Endothelial cell of umbilical vein (primary cell): ENCODE results near the gene SLC4A2. TPM values are rescaled to one million over a fixed set of nuclear protein-coding genes. Genes with fewer than 3 reads are reported as not detected.

Source experiments
- BruUV-seq: library from RNA; stranded (reverse); fragments of 400-500 nt; replicated peaks from 2 replicates; lab custom pipeline; 2021; lab: Mats Ljungman, UMichigan
- CTCF ChIA-PET: fragments of 300-600, 350-600 bp; sonication (Branson Sonifier 250); formaldehyde crosslinking; loops from one replicate; lab custom pipeline; 2021; ENCODE audit warnings: antibody characterized with exemption, inconsistent platforms; lab: Charles Lee
- POLR2A ChIA-PET: fragments of 300-600, 350-600 bp; sonication (Branson Sonifier 250); formaldehyde crosslinking; loops from one replicate; lab custom pipeline; 2021; ENCODE audit warnings: antibody characterized with exemption, inconsistent platforms; lab: Charles Lee
- DNase-seq: peaks from one replicate; pipeline ENCODE4 v3.0.0-alpha.2; 2011; ENCODE audit warnings: low read depth, low spot score
- FAIRE-seq: peaks from 2 replicates; lab custom pipeline; 2011; peaks lifted over from hg19 to GRCh38; lab: Jason Lieb, UNC
- H2AFZ ChIP-seq: 2 replicates; pipeline ENCODE4 v1.6.0; 2012; ENCODE audit warnings: low read depth, low read length, control low read depth, inconsistent platforms
- H3K27ac ChIP-seq: 2 replicates; pipeline ENCODE4 v1.5.1; 2011; ENCODE audit warnings: low read depth, mild to moderate bottlenecking, control low read depth, low read length, moderate library complexity; ENCODE audit not compliant: insufficient read depth
- H3K27me3 ChIP-seq, 2 experiments: 2 replicates each; pipeline versions ENCODE4 v1.6.0 to v1.6.1; 2011; ENCODE audit warnings: low read length in 2 of 2, mixed read lengths in 1 of 2; ENCODE audit not compliant: control insufficient read depth in 2 of 2, insufficient read depth in 2 of 2
- H3K36me3 ChIP-seq, 2 experiments: 2 replicates in 1 of 2; 3 replicates in 1 of 2; pipeline ENCODE4 v1.5.1; 2011; ENCODE audit warnings: low read length in 2 of 2, mild to moderate bottlenecking in 1 of 2, moderate library complexity in 1 of 2; ENCODE audit not compliant: control insufficient read depth in 2 of 2, insufficient read depth in 2 of 2; ENCODE audit errors: extremely low read depth in 1 of 2
- H3K4me1 ChIP-seq: 3 replicates; pipeline ENCODE4 v1.5.1; 2011; ENCODE audit warnings: mild to moderate bottlenecking, low read length; ENCODE audit not compliant: control insufficient read depth, insufficient read depth; ENCODE audit errors: extremely low read depth
- H3K4me2 ChIP-seq: 2 replicates; pipeline ENCODE4 v1.6.1; 2011; ENCODE audit warnings: low read length, control low read depth, mixed read lengths; ENCODE audit not compliant: insufficient read depth
- H3K4me3 ChIP-seq, 3 experiments: fragments of 200-600 bp in 1 of 3; sonication (generic), shearing (Covaris generic) in 1 of 3; replicated peaks in 1 of 3; 2 replicates each; pipeline ENCODE4 v1.5.1; 2011 to 2016; ENCODE audit warnings: control low read depth in 3 of 3, low read length in 3 of 3, mild to moderate bottlenecking in 2 of 3, inconsistent platforms in 1 of 3, low read depth in 1 of 3, moderate library complexity in 1 of 3; ENCODE audit not compliant: insufficient read depth in 1 of 3
- H3K79me2 ChIP-seq: 2 replicates; pipeline ENCODE4 v1.6.0; 2012; ENCODE audit warnings: low read length, inconsistent platforms; ENCODE audit not compliant: control insufficient read depth, insufficient read depth
- H3K9ac ChIP-seq: replicated peaks from 2 replicates; pipeline ENCODE3; 2011; ENCODE audit warnings: low read length, control low read depth; ENCODE audit not compliant: insufficient read depth; ENCODE audit errors: extremely low read depth
- H3K9me1 ChIP-seq: replicated peaks from 3 replicates; pipeline ENCODE4 v1.6.0; 2011; ENCODE audit warnings: mild to moderate bottlenecking, low read length; ENCODE audit not compliant: control insufficient read depth, insufficient read depth; ENCODE audit errors: extremely low read depth
- H3K9me3 ChIP-seq: replicated peaks from 2 replicates; pipeline ENCODE4 v1.5.1; 2012; ENCODE audit warnings: low read length, inconsistent platforms; ENCODE audit not compliant: control insufficient read depth, insufficient read depth
- H4K20me1 ChIP-seq: replicated peaks from 2 replicates; pipeline ENCODE3; 2011; ENCODE audit warnings: mild to moderate bottlenecking, low read length; ENCODE audit not compliant: control insufficient read depth, insufficient read depth; ENCODE audit errors: extremely low read depth
- EZH2 ChIP-seq: IDR thresholded peaks from 2 replicates; pipeline ENCODE4 v1.6.1; 2012; ENCODE audit warnings: borderline replicate concordance, low read depth, mild to moderate bottlenecking, moderate library complexity, low read length, inconsistent platforms; ENCODE audit not compliant: severe bottlenecking
- FOS ChIP-seq: IDR thresholded peaks from 2 replicates; pipeline ENCODE4 v1.6.1; 2011; ENCODE audit warnings: mild to moderate bottlenecking, low read length, moderate library complexity, borderline replicate concordance; ENCODE audit not compliant: insufficient read depth
- GATA2 ChIP-seq: IDR thresholded peaks from 2 replicates; pipeline ENCODE4 v1.7.0; 2011; ENCODE audit warnings: low read depth, mild to moderate bottlenecking, moderate library complexity, mixed read lengths, low read length; ENCODE audit not compliant: insufficient read length, insufficient read depth
- JUN ChIP-seq: IDR thresholded peaks from 2 replicates; pipeline ENCODE4 v1.6.1; 2011; ENCODE audit warnings: borderline replicate concordance, low read depth; ENCODE audit not compliant: insufficient read length, insufficient read depth
- MYC ChIP-seq: IDR thresholded peaks from one replicate; pipeline ENCODE4 v1.6.1; 2011; ENCODE audit warnings: mild to moderate bottlenecking, low read depth, low read length
- POLR2A ChIP-seq: IDR thresholded peaks from 2 replicates; pipeline ENCODE4 v1.6.1; 2012; ENCODE audit warnings: low read depth, mild to moderate bottlenecking, control low read depth, low read length
- POLR2AphosphoS5 ChIP-seq: IDR thresholded peaks from 2 replicates; pipeline ENCODE4 v1.6.1; 2012; ENCODE audit warnings: low read depth, mild to moderate bottlenecking, control low read depth, low read length, moderate library complexity; ENCODE audit not compliant: insufficient read depth
- dilution Hi-C: fragments of 300-500 bp; cut with MboI; formaldehyde crosslinking; loops from one replicate; pipeline ENCODE4 v1.15.0; 2019; ENCODE audit warnings: low sequenced_read_pairs; ENCODE audit not compliant: extremely low pct_ligation_motif_present
- intact Hi-C: fragments of 100-400 bp; cut with micrococcal nuclease; formaldehyde crosslinking; loops from one replicate; pipeline ENCODE4 v1.10.0; 2022
- polyA plus RNA-seq, 4 experiments: library from polyadenylated mRNA; depleted of rRNA in 3 of 4; stranded (reverse) in 3 of 4; unstranded in 1 of 4; fragments of >200 nt; gene quantifications; 2 replicates each; pipeline versions ENCODE4 v1.2.1 to v1.2.3, GENCODE V29; 2011 to 2012; ENCODE audit warnings: missing spikeins in 1 of 4
- total RNA-seq: library from RNA; stranded (reverse); gene quantifications from 2 replicates; pipeline ENCODE4 v1.2.3, GENCODE V29; 2021
- TF ChIP-seq, protein P1 (sequence below), 2 donors: IDR thresholded peaks; 1 replicate in 1 of 2; 2 replicates in 1 of 2; pipeline ENCODE4 v1.5.1; 2011; ENCODE audit warnings: low read length in 2 of 2, mild to moderate bottlenecking in 2 of 2, moderate library complexity in 2 of 2, control low read depth in 1 of 2, inconsistent platforms in 1 of 2, low read depth in 1 of 2; ENCODE audit not compliant: insufficient read depth in 1 of 2; ENCODE audit errors: extremely low read depth in 1 of 2
- TF ChIP-seq, protein P2 (sequence below): IDR thresholded peaks from 2 replicates; pipeline ENCODE4 v1.6.1; 2011; ENCODE audit not compliant: insufficient read depth, insufficient read length

The SLC4A2 gene
- total and polyA plus RNA-seq, 2 donors (not counting 3 experiments of a cell fraction or from before 2014, with no cell fraction given): 108 to 172 TPM

DNA sequence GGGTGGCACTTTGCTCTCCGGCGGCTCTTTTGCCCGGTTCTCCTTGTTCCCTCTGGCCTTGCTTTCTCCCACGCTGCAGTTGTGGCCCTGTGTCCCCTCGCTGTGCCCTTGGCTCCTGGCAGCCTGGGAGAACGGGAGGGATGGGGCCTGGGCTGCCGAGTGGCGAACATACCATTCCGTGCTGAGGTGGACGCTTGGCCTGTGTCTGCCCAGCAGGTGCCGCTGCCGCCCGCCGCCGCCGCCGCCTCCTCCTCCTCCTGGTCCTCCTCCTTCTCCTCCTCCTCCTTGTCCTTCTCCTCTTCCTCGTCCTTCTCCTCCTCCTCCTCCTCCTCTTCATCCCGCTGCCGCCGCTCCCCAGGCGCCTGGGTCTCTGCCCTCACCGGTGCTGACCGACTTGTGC, 62.9 kb downstream of the SLC4A2 start:
- no peak for TF ChIP-seq GATA2
- Histone ChIP-seq H3K4me1 (peaks cover 6% of the 10 kb centered on the region), H2AFZ (no peak overlapping the region), H3K36me3 (peaks cover 12 to 63% of the 10 kb centered on the region in 2 experiments), H3K9ac (no peak overlapping the region), H3K9me3 (no peaks in the 10 kb centered on the region), H3K9me1 (no peaks in the 10 kb centered on the region), H3K27me3 (no peaks in the 10 kb centered on the region), H3K4me3 (no peak overlapping the region), H4K20me1 (peaks cover 2% of the 10 kb centered on the region), H3K79me2 (peaks cover 4% of the 10 kb centered on the region), H3K27ac (no peak overlapping the region), H3K4me2 (no peak overlapping the region)
- ChIA-PET POLR2A (no interaction called here), CTCF (no interaction called here)
- no peak for DNase-seq
- dilution Hi-C loops (no loop called here), intact Hi-C loops (no loop called here)
- BruUV-seq: no TSS peak
- no peak for FAIRE-seq

DNA sequence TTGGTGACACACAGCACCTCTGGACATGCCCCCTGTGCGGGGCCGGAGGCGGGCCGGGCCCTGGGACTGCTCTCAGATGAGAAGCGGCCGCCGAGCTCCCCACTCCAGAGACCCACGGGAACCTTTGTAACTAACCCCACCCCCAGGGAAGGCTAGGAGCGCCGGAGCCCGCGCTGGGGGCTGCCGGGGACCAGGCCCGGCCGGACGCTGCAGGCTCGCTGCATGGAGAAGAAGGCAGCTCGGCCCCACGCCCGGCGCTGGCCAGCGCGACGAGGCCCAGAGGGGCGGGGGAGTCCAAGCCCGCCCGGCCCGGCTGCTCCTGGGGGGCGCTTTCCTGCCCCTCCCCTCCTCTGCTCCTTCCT, 63.4 kb downstream of the SLC4A2 start:
- Histone ChIP-seq H2AFZ (no peak overlapping the region), H3K4me3 (no peak overlapping the region), H3K79me2 (peaks cover under 1% of the 10 kb centered on the region), H3K36me3 (peaks cover 12 to 63% of the 10 kb centered on the region in 2 experiments), H3K4me2 (no peak overlapping the region), H3K27me3 (no peaks in the 10 kb centered on the region), H3K9me3 (no peaks in the 10 kb centered on the region), H3K9me1 (no peaks in the 10 kb centered on the region), H3K4me1 (peaks cover 6% of the 10 kb centered on the region), H3K9ac (no peak overlapping the region), H3K27ac (no peak overlapping the region), H4K20me1 (peaks cover 2% of the 10 kb centered on the region)
- intact Hi-C loops: no loop called here
- POLR2A ChIA-PET: no interaction called here
- FAIRE-seq (no peak), DNase-seq (no peak)
- no TSS peak for BruUV-seq
- CTCF ChIA-PET: interaction anchor here (1.8 kb wide), 1 partner anchor 19 kb away, joined by 14 read pairs; no protein-coding TSS in a partner anchor
- TF ChIP-seq, protein P1, sequence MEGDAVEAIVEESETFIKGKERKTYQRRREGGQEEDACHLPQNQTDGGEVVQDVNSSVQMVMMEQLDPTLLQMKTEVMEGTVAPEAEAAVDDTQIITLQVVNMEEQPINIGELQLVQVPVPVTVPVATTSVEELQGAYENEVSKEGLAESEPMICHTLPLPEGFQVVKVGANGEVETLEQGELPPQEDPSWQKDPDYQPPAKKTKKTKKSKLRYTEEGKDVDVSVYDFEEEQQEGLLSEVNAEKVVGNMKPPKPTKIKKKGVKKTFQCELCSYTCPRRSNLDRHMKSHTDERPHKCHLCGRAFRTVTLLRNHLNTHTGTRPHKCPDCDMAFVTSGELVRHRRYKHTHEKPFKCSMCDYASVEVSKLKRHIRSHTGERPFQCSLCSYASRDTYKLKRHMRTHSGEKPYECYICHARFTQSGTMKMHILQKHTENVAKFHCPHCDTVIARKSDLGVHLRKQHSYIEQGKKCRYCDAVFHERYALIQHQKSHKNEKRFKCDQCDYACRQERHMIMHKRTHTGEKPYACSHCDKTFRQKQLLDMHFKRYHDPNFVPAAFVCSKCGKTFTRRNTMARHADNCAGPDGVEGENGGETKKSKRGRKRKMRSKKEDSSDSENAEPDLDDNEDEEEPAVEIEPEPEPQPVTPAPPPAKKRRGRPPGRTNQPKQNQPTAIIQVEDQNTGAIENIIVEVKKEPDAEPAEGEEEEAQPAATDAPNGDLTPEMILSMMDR (IDR thresholded peaks at IDR 0.05; ENCODE audit: extremely low read depth in 1 of 2, insufficient read depth in 1 of 2, low read depth in 1 of 2, low read length in 2 of 2): no peak
- TF ChIP-seq POLR2AphosphoS5: no peak
- TF ChIP-seq, protein P2, sequence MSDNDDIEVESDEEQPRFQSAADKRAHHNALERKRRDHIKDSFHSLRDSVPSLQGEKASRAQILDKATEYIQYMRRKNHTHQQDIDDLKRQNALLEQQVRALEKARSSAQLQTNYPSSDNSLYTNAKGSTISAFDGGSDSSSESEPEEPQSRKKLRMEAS: no peak
- no peak for TF ChIP-seq MYC
- no peak for TF ChIP-seq EZH2
- no peak for TF ChIP-seq POLR2A
- TF ChIP-seq FOS: no peak
- TF ChIP-seq GATA2: no peak
- no peak for TF ChIP-seq JUN
- dilution Hi-C loops: no loop called here
